ENCODE measurements around the gene RIPPLY1.

RIPPLY1 gene

DNA sequence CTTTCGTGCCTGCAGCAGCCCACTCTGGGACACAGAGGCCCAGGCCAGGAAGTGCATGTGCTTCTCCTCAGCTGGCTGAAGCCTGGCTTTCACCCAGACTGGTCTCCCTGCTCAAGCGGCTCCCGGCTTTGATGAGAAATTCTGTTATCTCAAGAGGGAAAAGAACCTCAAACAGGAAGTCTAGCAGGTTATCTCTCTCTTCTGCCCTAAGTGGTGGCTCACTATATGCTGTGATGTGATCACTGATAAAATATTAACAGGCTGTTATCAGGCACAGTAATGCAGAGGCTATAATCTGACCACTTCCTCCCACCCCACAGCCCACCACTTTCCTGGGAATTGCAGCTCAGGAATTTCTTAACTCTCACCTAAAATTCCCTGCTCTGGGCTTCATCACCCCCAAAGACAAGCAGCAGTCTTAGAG, 30.4 kb upstream of the RIPPLY1 start:
- H3K27me3 ChIP-seq (ENCODE audit: control insufficient read depth in 1 of 2, insufficient read depth in 2 of 2, low read length in 2 of 2) = peaks cover 0 to 6% of the 10 kb centered on the region in 2 donors
- H3K9ac ChIP-seq (ENCODE audit: low read length) = no peak overlapping the region
- H3K4me1 ChIP-seq (ENCODE audit: insufficient read depth, low read length) = no peaks in the 10 kb centered on the region
- no peaks in the 10 kb centered on the region for H3K36me3 ChIP-seq (ENCODE audit: insufficient read depth, low read length)
- no peak overlapping the region for H3K4me3 ChIP-seq (ENCODE audit: low read depth in 1 of 2, low read length in 2 of 2)
- H3K27ac ChIP-seq (ENCODE audit: low read depth, low read length) = no peak overlapping the region
- H3K9me3 ChIP-seq (ENCODE audit: low read length) = no peaks in the 10 kb centered on the region

- Histone ChIP-seq H3K9ac (ENCODE audit: low read length) (no peak overlapping the region), H3K36me3 (ENCODE audit: insufficient read depth, low read length) (no peaks in the 10 kb centered on the region), H3K27me3 (ENCODE audit: control insufficient read depth in 1 of 2, insufficient read depth in 2 of 2, low read length in 2 of 2) (peaks cover 0 to 6% of the 10 kb centered on the region in 2 donors), H3K4me1 (ENCODE audit: insufficient read depth, low read length) (no peaks in the 10 kb centered on the region), H3K4me3 (ENCODE audit: low read depth in 1 of 2, low read length in 2 of 2) (no peak overlapping the region), H3K9me3 (ENCODE audit: low read length) (no peaks in the 10 kb centered on the region), H3K27ac (ENCODE audit: low read depth, low read length) (no peak overlapping the region)
Measured at GRCh38 chrX:106932960-106933537, 29.9 kb upstream of the RIPPLY1 start.

GRCh38 chrX:106932492-106932923, 29.4 kb upstream of the RIPPLY1 start:
- H3K27me3 ChIP-seq (ENCODE audit: control insufficient read depth in 1 of 2, insufficient read depth in 2 of 2, low read length in 2 of 2) = peaks cover 0 to 2% of the 10 kb centered on the region in 2 donors
- no peak overlapping the region for H3K9ac ChIP-seq (ENCODE audit: low read length)
- no peaks in the 10 kb centered on the region for H3K4me1 ChIP-seq (ENCODE audit: insufficient read depth, low read length)
- no peaks in the 10 kb centered on the region for H3K36me3 ChIP-seq (ENCODE audit: insufficient read depth, low read length)
- no peak overlapping the region for H3K4me3 ChIP-seq (ENCODE audit: low read depth in 1 of 2, low read length in 2 of 2)
- no peaks in the 10 kb centered on the region for H3K9me3 ChIP-seq (ENCODE audit: low read length)
- H3K27ac ChIP-seq (ENCODE audit: low read depth, low read length) = no peak overlapping the region

- H3K27me3 ChIP-seq (ENCODE audit: control insufficient read depth in 1 of 2, insufficient read depth in 2 of 2, low read length in 2 of 2) = no peaks in the 10 kb centered on the region
- H3K4me3 ChIP-seq (ENCODE audit: low read depth in 1 of 2, low read length in 2 of 2) = no peak overlapping the region
- no peaks in the 10 kb centered on the region for H3K4me1 ChIP-seq (ENCODE audit: insufficient read depth, low read length)
- H3K9ac ChIP-seq (ENCODE audit: low read length) = no peak overlapping the region
- H3K27ac ChIP-seq (ENCODE audit: low read depth, low read length) = no peak overlapping the region
- no peaks in the 10 kb centered on the region for H3K9me3 ChIP-seq (ENCODE audit: low read length)
- no peaks in the 10 kb centered on the region for H3K36me3 ChIP-seq (ENCODE audit: insufficient read depth, low read length)
Measured at GRCh38 chrX:106931831-106932491, 28.8 kb upstream of the RIPPLY1 start.

DNA sequence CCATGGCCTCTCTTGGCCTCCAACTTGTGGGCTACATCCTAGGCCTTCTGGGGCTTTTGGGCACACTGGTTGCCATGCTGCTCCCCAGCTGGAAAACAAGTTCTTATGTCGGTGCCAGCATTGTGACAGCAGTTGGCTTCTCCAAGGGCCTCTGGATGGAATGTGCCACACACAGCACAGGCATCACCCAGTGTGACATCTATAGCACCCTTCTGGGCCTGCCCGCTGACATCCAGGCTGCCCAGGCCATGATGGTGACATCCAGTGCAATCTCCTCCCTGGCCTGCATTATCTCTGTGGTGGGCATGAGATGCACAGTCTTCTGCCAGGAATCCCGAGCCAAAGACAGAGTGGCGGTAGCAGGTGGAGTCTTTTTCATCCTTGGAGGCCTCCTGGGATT, 25.1 kb upstream of the RIPPLY1 start:
- H3K9ac ChIP-seq (ENCODE audit: low read length) = no peak overlapping the region
- no peaks in the 10 kb centered on the region for H3K36me3 ChIP-seq (ENCODE audit: insufficient read depth, low read length)
- no peaks in the 10 kb centered on the region for H3K27me3 ChIP-seq (ENCODE audit: control insufficient read depth in 1 of 2, insufficient read depth in 2 of 2, low read length in 2 of 2)
- no peaks in the 10 kb centered on the region for H3K4me1 ChIP-seq (ENCODE audit: insufficient read depth, low read length)
- H3K4me3 ChIP-seq (ENCODE audit: low read depth in 1 of 2, low read length in 2 of 2) = no peak overlapping the region
- H3K27ac ChIP-seq (ENCODE audit: low read depth, low read length) = no peak overlapping the region
- no peaks in the 10 kb centered on the region for H3K9me3 ChIP-seq (ENCODE audit: low read length)

DNA sequence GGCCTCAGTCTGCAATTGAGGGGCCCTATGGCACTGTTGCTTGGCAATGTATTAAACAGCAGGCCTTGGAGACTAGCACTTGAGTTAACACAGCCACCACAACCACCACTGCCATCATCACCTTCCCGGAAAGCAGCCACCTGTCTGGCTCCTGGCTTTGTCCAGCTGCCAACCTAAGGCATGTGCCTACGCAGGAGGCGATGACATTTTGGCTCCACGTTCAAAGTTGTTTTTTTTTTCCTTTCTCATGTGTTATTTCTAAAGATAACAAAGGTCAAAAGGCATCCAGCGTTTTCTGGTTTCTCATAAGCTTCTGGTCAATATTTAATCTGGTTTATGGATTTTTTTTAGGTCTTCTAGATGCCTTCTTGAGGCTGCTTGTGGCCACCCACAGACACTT, 24.6 kb upstream of the RIPPLY1 start:
- H3K36me3 ChIP-seq (ENCODE audit: insufficient read depth, low read length) = no peaks in the 10 kb centered on the region
- H3K4me3 ChIP-seq (ENCODE audit: low read depth in 1 of 2, low read length in 2 of 2) = no peak overlapping the region
- H3K27ac ChIP-seq (ENCODE audit: low read depth, low read length) = no peak overlapping the region
- H3K4me1 ChIP-seq (ENCODE audit: insufficient read depth, low read length) = no peaks in the 10 kb centered on the region
- H3K9me3 ChIP-seq (ENCODE audit: low read length) = no peaks in the 10 kb centered on the region
- H3K27me3 ChIP-seq (ENCODE audit: control insufficient read depth in 1 of 2, insufficient read depth in 2 of 2, low read length in 2 of 2) = no peaks in the 10 kb centered on the region
- H3K9ac ChIP-seq (ENCODE audit: low read length) = no peak overlapping the region

DNA sequence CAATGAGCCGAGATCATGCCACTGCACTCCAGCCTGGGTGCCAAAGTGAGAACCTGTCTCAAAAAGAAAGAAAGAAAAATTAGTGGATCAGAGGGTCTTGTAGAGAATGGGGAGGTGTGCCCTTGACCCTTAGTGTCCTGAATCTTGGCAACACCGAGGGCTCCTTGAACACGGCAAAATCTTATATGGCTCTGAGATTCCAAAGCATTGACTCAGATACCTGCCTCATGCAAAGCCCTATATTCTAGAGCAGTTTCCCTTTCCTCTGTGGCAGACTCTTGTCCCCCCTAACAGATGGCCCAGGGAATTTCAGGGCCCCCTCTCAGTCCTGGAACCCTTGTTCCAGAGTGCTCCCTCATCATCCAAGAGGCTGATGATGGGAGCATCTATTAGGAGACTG, 23.9 kb upstream of the RIPPLY1 start:
- Histone ChIP-seq H3K9me3 (ENCODE audit: low read length) (no peaks in the 10 kb centered on the region), H3K4me3 (ENCODE audit: low read depth in 1 of 2, low read length in 2 of 2) (no peak overlapping the region), H3K36me3 (ENCODE audit: insufficient read depth, low read length) (no peaks in the 10 kb centered on the region), H3K27ac (ENCODE audit: low read depth, low read length) (no peak overlapping the region), H3K9ac (ENCODE audit: low read length) (no peak overlapping the region), H3K27me3 (ENCODE audit: control insufficient read depth in 1 of 2, insufficient read depth in 2 of 2, low read length in 2 of 2) (no peaks in the 10 kb centered on the region), H3K4me1 (ENCODE audit: insufficient read depth, low read length) (no peaks in the 10 kb centered on the region)

GRCh38 chrX:106921637-106922036, 18.5 kb upstream of the RIPPLY1 start:
- H3K4me3 ChIP-seq (ENCODE audit: low read depth in 1 of 2, low read length in 2 of 2) = no peak overlapping the region
- no peaks in the 10 kb centered on the region for H3K9me3 ChIP-seq (ENCODE audit: low read length)
- H3K9ac ChIP-seq (ENCODE audit: low read length) = no peak overlapping the region
- H3K27me3 ChIP-seq (ENCODE audit: control insufficient read depth in 1 of 2, insufficient read depth in 2 of 2, low read length in 2 of 2) = no peaks in the 10 kb centered on the region
- no peaks in the 10 kb centered on the region for H3K36me3 ChIP-seq (ENCODE audit: insufficient read depth, low read length)
- H3K4me1 ChIP-seq (ENCODE audit: insufficient read depth, low read length) = no peaks in the 10 kb centered on the region
- H3K27ac ChIP-seq (ENCODE audit: low read depth, low read length) = no peak overlapping the region

- H3K9ac ChIP-seq (ENCODE audit: low read length) = no peak within 1 kb of the TSS
- H3K27me3 ChIP-seq (ENCODE audit: control insufficient read depth in 1 of 2, insufficient read depth in 2 of 2, low read length in 2 of 2) = no peaks in the 10 kb centered on the region
- no peaks in the 10 kb centered on the region for H3K36me3 ChIP-seq (ENCODE audit: insufficient read depth, low read length)
- no peak within 1 kb of the TSS for H3K27ac ChIP-seq (ENCODE audit: low read depth, low read length)
- no peaks in the 10 kb centered on the region for H3K4me1 ChIP-seq (ENCODE audit: insufficient read depth, low read length)
- H3K9me3 ChIP-seq (ENCODE audit: low read length) = no peaks in the 10 kb centered on the region
- H3K4me3 ChIP-seq (ENCODE audit: low read depth in 1 of 2, low read length in 2 of 2) = no peak within 1 kb of the TSS
Measured at GRCh38 chrX:106919932-106920452, 16.9 kb upstream of the RIPPLY1 start, which contains the start of gene CLDN2. Gene CLDN2, plus strand, starts transcription at chrX:106920402. Its CDS starts 7,827 bp downstream, at chrX:106928229.

GRCh38 chrX:106917830-106918500, 14.8 kb upstream of the RIPPLY1 start:
- Histone ChIP-seq H3K36me3 (ENCODE audit: insufficient read depth, low read length) (no peaks in the 10 kb centered on the region), H3K27me3 (ENCODE audit: control insufficient read depth in 1 of 2, insufficient read depth in 2 of 2, low read length in 2 of 2) (no peaks in the 10 kb centered on the region), H3K9me3 (ENCODE audit: low read length) (no peaks in the 10 kb centered on the region), H3K4me1 (ENCODE audit: insufficient read depth, low read length) (no peaks in the 10 kb centered on the region), H3K27ac (ENCODE audit: low read depth, low read length) (no peak overlapping the region), H3K4me3 (ENCODE audit: low read depth in 1 of 2, low read length in 2 of 2) (no peak overlapping the region), H3K9ac (ENCODE audit: low read length) (no peak overlapping the region)

DNA sequence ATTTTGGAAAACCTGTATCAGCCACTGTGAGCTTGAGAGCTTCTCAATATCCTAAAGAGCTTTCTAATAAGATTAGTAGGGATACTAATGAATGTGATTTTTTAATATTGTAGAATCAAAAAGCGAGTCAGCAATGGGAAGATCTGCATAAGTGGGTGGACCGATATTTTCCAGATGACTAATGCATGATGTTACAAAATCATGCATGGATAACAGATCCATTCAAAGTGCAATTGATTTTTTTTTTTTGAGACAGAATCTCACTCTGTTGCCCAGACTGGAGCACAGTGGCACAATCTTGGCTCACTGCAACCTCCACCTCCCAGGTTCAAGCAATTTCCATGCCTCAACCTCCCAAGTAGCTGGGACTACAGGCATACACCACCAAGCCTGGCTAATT, 9.7 kb upstream of the RIPPLY1 start:
- no peaks in the 10 kb centered on the region for H3K4me1 ChIP-seq (ENCODE audit: insufficient read depth, low read length)
- H3K27ac ChIP-seq (ENCODE audit: low read depth, low read length) = no peak overlapping the region
- no peaks in the 10 kb centered on the region for H3K27me3 ChIP-seq (ENCODE audit: control insufficient read depth in 1 of 2, insufficient read depth in 2 of 2, low read length in 2 of 2)

More for the DNA sequence above, 9.7 kb upstream of the RIPPLY1 start:
- no peak overlapping the region for H3K9ac ChIP-seq (ENCODE audit: low read length)
- no peaks in the 10 kb centered on the region for H3K9me3 ChIP-seq (ENCODE audit: low read length)
- H3K4me3 ChIP-seq (ENCODE audit: low read depth in 1 of 2, low read length in 2 of 2) = no peak overlapping the region
- no peaks in the 10 kb centered on the region for H3K36me3 ChIP-seq (ENCODE audit: insufficient read depth, low read length)
